IPS DF 4.7 (cell line): ENCODE results near the gene NID2.

ENCODE experiments used
- DNase-seq: peaks from one replicate; pipeline ENCODE4 v3.0.0-alpha.2; 2013; ENCODE audit warnings: low spot score; ENCODE audit errors: extremely low read depth

The NID2 gene

GRCh38 chr14:52006361-52006760 is 62.5 kb downstream of the NID2 start:
- DNase-seq: no peak

GRCh38 chr14:52005625-52006024 is 63.2 kb downstream of the NID2 start:
- DNase-seq: no peak

- no peak for DNase-seq
These were observed 65.5 kb downstream of the NID2 start for GRCh38 chr14:52003324-52003723.

- DNase-seq: no peak
These were observed 66.3 kb downstream of the NID2 start for GRCh38 chr14:52002542-52002941.

- no peak for DNase-seq
These were observed 68.2 kb downstream of the NID2 start for GRCh38 chr14:52000696-52001095.

- no peak for DNase-seq
These were observed 68.8 kb downstream of the NID2 start for GRCh38 chr14:52000019-52000582.

GRCh38 chr14:51999084-51999483 is 69.8 kb downstream of the NID2 start:
- no peak for DNase-seq

- DNase-seq: no peak
These were observed 70.5 kb downstream of the NID2 start for GRCh38 chr14:51998348-51998747.

GRCh38 chr14:51996148-51996746 is 72.6 kb downstream of the NID2 start:
- no peak for DNase-seq

GRCh38 chr14:51993285-51993920 is 75.5 kb downstream of the NID2 start:
- no peak for DNase-seq

- no peak for DNase-seq
These were observed 78.4 kb downstream of the NID2 start for GRCh38 chr14:51990488-51990887.

- DNase-seq: no peak
These were observed 79.3 kb downstream of the NID2 start, which contains the start of gene RTRAF for GRCh38 chr14:51989293-51990234. TSS of gene RTRAF (plus strand) at chr14:51989546. CDS start at chr14:51989640, 94 bp downstream.

- DNase-seq: no peak
These were observed 80.6 kb downstream of the NID2 start for GRCh38 chr14:51988221-51988620.

GRCh38 chr14:51981218-51981854 is 87.5 kb downstream of the NID2 start:
- no peak for DNase-seq

- no peak for DNase-seq
These were observed 89.7 kb downstream of the NID2 start for GRCh38 chr14:51979088-51979709.

GRCh38 chr14:51978681-51979085 is 90.2 kb downstream of the NID2 start:
- DNase-seq: no peak

- DNase-seq: no peak
These were observed 91.8 kb downstream of the NID2 start for GRCh38 chr14:51977075-51977474.

- DNase-seq: no peak
These were observed 96.3 kb downstream of the NID2 start for GRCh38 chr14:51972566-51972965.

GRCh38 chr14:51969852-51970540 is 98.9 kb downstream of the NID2 start:
- no peak for DNase-seq

- DNase-seq: no peak
These were observed 101.3 kb downstream of the NID2 start for GRCh38 chr14:51967521-51967920.
